Measurements from ENCODE around the gene RABGEF1. TPM values are rescaled to one million over a fixed set of nuclear protein-coding genes. Genes with fewer than 3 reads are reported as not detected.

The RABGEF1 gene
- total and polyA plus RNA-seq, 9 of the 15 experiments (the other 6 are each of a cell fraction or from before 2014, with no cell fraction given): 7.0 to 29.3 (median 20.5) TPM

DNA sequence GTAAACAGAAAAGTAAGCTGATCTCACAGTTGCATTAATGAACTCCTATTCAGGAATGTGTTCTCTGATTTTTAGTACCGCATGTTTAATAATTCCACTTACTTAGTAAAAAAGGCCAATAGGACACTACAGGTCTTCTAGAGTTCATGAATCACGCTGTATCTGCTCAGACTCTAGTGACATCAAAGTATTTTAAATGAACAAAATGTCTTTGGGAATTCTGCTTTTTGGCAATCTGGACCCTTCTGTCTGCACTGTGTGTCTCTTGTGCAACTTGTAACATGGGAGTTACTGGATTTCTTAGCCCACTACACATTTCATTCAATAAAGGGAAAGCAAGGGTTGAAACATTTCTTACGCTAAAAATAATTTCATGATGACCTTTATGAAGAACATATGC, 50.2 kb downstream of the RABGEF1 start:
- no peaks in the 10 kb centered on the region for H3K4me1 ChIP-seq (replicated peaks in 1 of 2; ENCODE audit: control insufficient read depth in 2 of 2, insufficient read depth in 2 of 2, low read length in 2 of 2)
- no peak for DNase-seq (ENCODE audit: extremely low read depth in 1 of 4, low spot score in 3 of 4)
- peaks cover 62% of the 10 kb centered on the region for H3K36me3 ChIP-seq (ENCODE audit: control insufficient read depth, insufficient read depth, low read length)
- no peaks in the 10 kb centered on the region for H4K20me1 ChIP-seq (replicated peaks; ENCODE audit: control insufficient read depth, insufficient read depth, low read length)
- no peak overlapping the region for H3K4me2 ChIP-seq (ENCODE audit: insufficient read depth, low read length)
- no peak overlapping the region for H3K9ac ChIP-seq (ENCODE audit: insufficient read depth in 1 of 2, low read depth in 2 of 2, low read length in 2 of 2)
- no peak for ATAC-seq
- intact Hi-C loops (cut with micrococcal nuclease) (no loop called here), in situ Hi-C loops (cut with MboI) (no loop called here)
- TF ChIP-seq RAD51 (IDR thresholded peaks at IDR 0.05; ENCODE audit: borderline replicate concordance, low read depth) (no peak), ZNF24 (IDR thresholded peaks at IDR 0.05) (no peak), RBFOX2 (IDR thresholded peaks at IDR 0.05; ENCODE audit: low read depth, low read length) (no peak), RBBP5 (IDR thresholded peaks at IDR 0.05; ENCODE audit: borderline replicate concordance, insufficient read depth, low read length, poor library complexity, severe bottlenecking) (no peak), NR2C2 (CRISPR knock-in tag; IDR thresholded peaks at IDR 0.05) (no peak), NR2C2 (tag; IDR thresholded peaks at IDR 0.05) (no peak), ZFP1 (CRISPR knock-in tag; IDR thresholded peaks at IDR 0.05) (no peak), GABPB1 (CRISPR knock-in tag; IDR thresholded peaks at IDR 0.05) (no peak), ZNF239 (CRISPR knock-in tag; IDR thresholded peaks at IDR 0.05) (no peak), PHB (CRISPR knock-in tag; IDR thresholded peaks at IDR 0.05) (no peak)
- TF ChIP-seq, protein P1, sequence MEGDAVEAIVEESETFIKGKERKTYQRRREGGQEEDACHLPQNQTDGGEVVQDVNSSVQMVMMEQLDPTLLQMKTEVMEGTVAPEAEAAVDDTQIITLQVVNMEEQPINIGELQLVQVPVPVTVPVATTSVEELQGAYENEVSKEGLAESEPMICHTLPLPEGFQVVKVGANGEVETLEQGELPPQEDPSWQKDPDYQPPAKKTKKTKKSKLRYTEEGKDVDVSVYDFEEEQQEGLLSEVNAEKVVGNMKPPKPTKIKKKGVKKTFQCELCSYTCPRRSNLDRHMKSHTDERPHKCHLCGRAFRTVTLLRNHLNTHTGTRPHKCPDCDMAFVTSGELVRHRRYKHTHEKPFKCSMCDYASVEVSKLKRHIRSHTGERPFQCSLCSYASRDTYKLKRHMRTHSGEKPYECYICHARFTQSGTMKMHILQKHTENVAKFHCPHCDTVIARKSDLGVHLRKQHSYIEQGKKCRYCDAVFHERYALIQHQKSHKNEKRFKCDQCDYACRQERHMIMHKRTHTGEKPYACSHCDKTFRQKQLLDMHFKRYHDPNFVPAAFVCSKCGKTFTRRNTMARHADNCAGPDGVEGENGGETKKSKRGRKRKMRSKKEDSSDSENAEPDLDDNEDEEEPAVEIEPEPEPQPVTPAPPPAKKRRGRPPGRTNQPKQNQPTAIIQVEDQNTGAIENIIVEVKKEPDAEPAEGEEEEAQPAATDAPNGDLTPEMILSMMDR (IDR thresholded peaks at IDR 0.05 in 2 of 3, conservative IDR thresholded peaks at IDR 0.05 in 1 of 3; ENCODE audit: insufficient read depth in 2 of 3, low read depth in 1 of 3, low read length in 3 of 3): no peak
- no TSS peak for BruUV-seq (replicated peaks)
- POLR2A ChIA-PET: interaction anchor here (0.8 to 1.3 kb wide), 2 partner anchors 11 to 50 kb away, joined by 3 to 5 read pairs; partner anchors contain the start of gene RABGEF1
- H2AFZ ChIP-seq (ENCODE audit: low read depth, low read length): no peak overlapping the region
- FAIRE-seq: no peak
- no peaks in the 10 kb centered on the region for H3K9me3 ChIP-seq (replicated peaks; ENCODE audit: control insufficient read depth, insufficient read depth, low read depth, low read length)
- H3K79me2 ChIP-seq (ENCODE audit: control insufficient read depth, insufficient read depth, low read length): no peaks in the 10 kb centered on the region
- H3K9me1 ChIP-seq (ENCODE audit: control insufficient read depth, insufficient read depth, low read length): no peaks in the 10 kb centered on the region
- CTCF ChIA-PET (ENCODE audit: low intra/inter-chr PET ratio): no interaction called here
- 93% methylated on average over 3 of the region's 3 CpGs for whole genome bisulfite sequencing (ENCODE audit: insufficient coverage, low coverage, missing lambda C conversion rate)
- H3K27ac ChIP-seq (ENCODE audit: extremely low read depth, low read depth, low read length): no peak overlapping the region
- no peaks in the 10 kb centered on the region for H3K27me3 ChIP-seq (ENCODE audit: control insufficient read depth in 2 of 2, insufficient read depth in 2 of 2, low read length in 2 of 2)
- H3K4me3 ChIP-seq: no peak overlapping the region
